RWPE1 (cell line): Measurements from ENCODE around the gene TTC36.
"Not testable (repeated sequence)": the region's sequence is repeated elsewhere in the genome, so short reads cannot be mapped to it uniquely, and the experiment has no call there.

Experiments
- CTCF ChIA-PET: fragments of 350-600 bp; sonication (Branson Sonifier 250); formaldehyde crosslinking; extraction: SDS; loops from one replicate; lab custom pipeline; 2021; lab: Yijun Ruan, JAX
- POLR2A ChIA-PET: fragments of 400-600 bp; formaldehyde crosslinking; extraction: SDS; loops from one replicate; lab custom pipeline; 2020; ENCODE audit warnings: antibody characterized with exemption; ENCODE audit not compliant: low non-redundant PET; lab: Yijun Ruan, JAX
- DNase-seq: peaks from one replicate; pipeline ENCODE4 v3.0.0; 2012; ENCODE audit warnings: low spot score
- H3K27ac ChIP-seq: fragments of 450-650 bp; 2 replicates; pipeline ENCODE4 v1.5.1; 2017
- TF ChIP-seq, protein P1 (sequence below): fragments of 450-650 bp; conservative IDR thresholded peaks from 2 replicates; pipeline ENCODE4 v1.5.1; 2017; ENCODE audit warnings: low read depth, mild to moderate bottlenecking

The TTC36 gene, protein sequence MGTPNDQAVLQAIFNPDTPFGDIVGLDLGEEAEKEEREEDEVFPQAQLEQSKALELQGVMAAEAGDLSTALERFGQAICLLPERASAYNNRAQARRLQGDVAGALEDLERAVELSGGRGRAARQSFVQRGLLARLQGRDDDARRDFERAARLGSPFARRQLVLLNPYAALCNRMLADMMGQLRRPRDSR

DNA sequence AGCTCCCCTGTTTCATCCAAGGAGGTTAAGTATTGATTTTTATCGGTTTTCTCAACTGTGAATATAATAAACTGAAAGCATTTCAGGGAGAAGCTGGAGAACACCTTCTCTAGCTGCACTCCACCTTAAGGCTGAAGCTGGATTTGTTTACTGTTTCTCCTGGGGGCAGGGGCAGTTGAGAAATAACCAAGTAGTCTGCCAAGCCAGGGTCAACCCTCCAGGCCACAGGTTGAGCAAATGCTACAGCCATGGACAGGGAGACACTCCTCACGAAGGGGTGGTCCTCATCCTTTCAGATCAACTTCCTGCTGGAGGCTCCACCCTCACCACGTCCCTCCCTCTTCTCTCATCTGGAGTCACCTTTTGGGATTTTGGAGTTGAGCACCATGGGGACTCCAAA, at the start of gene TTC36:
TTC36 (plus strand) TSS at position 366 of the 400 bp plus-strand sequence; CDS start at position 387, 21 bp downstream.
- no peak within 1 kb of the TSS for H3K27ac ChIP-seq
- TF ChIP-seq, protein P1, sequence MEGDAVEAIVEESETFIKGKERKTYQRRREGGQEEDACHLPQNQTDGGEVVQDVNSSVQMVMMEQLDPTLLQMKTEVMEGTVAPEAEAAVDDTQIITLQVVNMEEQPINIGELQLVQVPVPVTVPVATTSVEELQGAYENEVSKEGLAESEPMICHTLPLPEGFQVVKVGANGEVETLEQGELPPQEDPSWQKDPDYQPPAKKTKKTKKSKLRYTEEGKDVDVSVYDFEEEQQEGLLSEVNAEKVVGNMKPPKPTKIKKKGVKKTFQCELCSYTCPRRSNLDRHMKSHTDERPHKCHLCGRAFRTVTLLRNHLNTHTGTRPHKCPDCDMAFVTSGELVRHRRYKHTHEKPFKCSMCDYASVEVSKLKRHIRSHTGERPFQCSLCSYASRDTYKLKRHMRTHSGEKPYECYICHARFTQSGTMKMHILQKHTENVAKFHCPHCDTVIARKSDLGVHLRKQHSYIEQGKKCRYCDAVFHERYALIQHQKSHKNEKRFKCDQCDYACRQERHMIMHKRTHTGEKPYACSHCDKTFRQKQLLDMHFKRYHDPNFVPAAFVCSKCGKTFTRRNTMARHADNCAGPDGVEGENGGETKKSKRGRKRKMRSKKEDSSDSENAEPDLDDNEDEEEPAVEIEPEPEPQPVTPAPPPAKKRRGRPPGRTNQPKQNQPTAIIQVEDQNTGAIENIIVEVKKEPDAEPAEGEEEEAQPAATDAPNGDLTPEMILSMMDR, result no peak
- ChIA-PET POLR2A (no interaction called here), CTCF (no interaction called here)
- DNase-seq, result no peak

DNA sequence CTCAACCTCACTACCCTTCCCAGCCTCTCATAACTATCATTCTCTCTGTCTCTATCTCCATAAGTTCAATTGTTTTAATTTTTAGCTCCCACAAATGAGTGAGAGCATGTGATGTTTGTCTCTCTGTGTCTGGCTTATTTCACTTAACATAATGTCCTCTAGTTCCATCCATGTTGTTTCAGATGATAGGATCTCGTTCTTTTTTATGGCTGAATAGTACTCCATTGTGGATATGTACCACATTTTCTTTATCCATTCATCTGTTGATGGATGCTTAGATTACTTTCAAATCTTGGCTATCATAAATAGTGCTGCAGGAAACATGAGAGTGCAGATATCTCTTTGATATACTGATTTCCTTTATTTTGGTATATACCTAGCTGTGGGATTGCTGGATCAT, 46.0 kb upstream of the TTC36 start:
- CTCF ChIA-PET, H3K27ac ChIP-seq, DNase-seq, POLR2A ChIA-PET: not testable (repeated sequence)

DNA sequence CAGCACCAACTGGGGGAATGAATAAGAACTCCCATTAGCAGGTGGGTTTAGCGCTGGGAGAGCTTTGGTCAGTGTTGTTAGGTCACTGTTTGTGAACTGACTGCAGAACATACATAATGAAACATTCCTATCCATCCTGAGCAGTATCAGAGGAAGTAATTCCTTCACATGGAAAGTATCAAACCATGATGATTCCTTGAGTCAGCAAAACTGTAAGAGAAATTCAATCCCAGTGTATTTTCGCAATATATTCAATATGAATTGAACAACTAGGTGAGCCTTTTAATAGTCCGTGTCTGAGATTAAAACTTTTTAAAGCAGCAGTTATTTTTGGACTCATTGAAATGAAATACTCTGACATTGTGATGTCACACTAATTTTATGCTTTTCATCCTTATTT, 42.9 kb upstream of the TTC36 start:
- POLR2A ChIA-PET, result no interaction called here
- DNase-seq, result no peak
- CTCF ChIA-PET, result no interaction called here
- TF ChIP-seq, protein P1, result no peak
- no peak overlapping the region for H3K27ac ChIP-seq

DNA sequence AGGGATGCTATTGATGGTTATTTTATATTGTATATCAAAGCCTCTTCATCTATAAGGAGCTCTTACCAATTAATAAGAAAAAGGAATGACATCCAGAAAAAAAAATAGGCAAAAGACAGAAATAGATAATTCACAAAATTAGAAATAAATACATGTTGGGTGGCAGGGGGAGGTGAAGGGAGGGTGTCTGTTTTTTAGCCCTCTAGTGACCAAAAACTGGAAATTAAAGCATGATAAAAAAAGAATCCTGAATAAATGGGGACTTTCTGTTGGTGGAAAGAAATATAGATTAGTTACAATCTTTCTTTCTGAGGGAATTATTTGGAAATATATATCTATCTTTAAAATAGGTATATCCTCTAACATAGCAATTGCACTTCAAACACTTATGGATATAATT, 42.0 kb upstream of the TTC36 start:
- no peak overlapping the region for H3K27ac ChIP-seq
- CTCF ChIA-PET, result interaction anchor here (0.6 to 0.7 kb wide), 3 partner anchors 22 to 94 kb away, joined by 3 to 4 read pairs (median 3); no protein-coding TSS in a partner anchor
- POLR2A ChIA-PET, result no interaction called here
- DNase-seq, result peak; percentile 11
- TF ChIP-seq, protein P1, result no peak

DNA sequence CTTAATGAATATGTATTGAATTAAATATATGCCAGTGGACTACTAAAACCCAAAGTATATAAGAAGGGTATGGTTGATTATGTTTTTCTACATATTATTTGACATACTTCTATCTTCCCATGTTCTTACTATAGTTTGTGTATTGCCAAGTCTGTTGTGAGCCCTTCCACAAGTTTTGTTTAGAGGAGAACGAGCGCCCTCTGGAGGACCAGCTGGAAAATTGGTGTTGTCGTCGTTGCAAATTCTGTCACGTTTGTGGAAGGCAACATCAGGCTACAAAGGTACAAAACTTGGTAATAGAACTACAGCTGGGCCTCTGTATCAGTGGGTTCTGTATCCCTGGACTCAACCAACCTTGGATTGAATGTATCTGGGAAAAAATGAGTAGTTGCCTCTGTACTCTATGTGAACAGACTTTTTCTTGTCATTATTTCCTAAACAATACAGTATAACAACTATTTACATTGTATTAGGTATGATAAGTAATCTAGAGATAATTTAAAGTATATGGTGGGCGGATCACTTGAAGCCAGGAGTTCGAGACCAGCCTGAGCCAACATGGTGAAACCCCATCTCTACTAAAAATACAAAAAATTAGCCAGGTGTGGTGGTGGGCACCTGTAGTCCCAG, 38.7 kb upstream of the TTC36 start:
- no peak overlapping the region for H3K27ac ChIP-seq
- ChIA-PET POLR2A (no interaction called here), CTCF (interaction anchor here (0.6 to 1.4 kb wide), 7 partner anchors 18 to 316 kb away, joined by 3 to 7 read pairs (median 3); no protein-coding TSS in a partner anchor)
- TF ChIP-seq, protein P1, result peak; percentile 87
- peak; percentile 62 for DNase-seq

DNA sequence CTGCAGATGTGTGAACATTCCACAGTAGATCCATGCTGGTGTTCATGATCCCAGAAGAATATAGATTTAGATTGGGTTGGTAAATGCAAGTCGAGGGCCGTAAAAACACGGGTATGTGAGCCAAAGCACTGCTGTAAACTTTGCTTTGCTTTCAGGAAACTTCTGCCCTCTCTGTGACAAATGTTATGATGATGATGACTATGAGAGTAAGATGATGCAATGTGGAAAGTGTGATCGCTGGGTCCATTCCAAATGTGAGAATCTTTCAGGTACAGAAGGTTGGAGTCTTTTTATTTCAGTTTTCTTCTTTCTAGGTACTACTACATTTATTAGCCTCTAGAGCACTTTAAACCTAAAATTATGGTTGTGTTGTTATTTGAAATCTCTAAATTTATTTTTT, 36.2 kb upstream of the TTC36 start:
- TF ChIP-seq, protein P1, result no peak
- CTCF ChIA-PET, result no interaction called here
- H3K27ac ChIP-seq, result no peak overlapping the region
- POLR2A ChIA-PET, result no interaction called here
- no peak for DNase-seq

DNA sequence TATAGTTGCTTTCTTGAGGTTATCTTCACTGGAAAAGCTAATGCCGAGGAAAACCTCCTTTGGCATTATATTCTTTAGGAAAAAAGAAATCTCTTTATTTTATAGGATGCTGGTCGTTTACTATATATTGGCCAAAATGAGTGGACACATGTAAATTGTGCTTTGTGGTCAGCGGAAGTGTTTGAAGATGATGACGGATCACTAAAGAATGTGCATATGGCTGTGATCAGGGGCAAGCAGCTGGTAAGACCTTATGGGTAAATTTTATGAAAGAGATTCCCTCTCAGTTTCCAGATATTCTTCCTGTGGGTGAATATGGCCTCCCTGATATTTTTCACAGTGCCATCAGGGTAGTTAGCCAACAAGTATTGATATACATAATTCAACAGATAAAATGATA, 29.4 kb upstream of the TTC36 start:
- no peak overlapping the region for H3K27ac ChIP-seq
- ChIA-PET POLR2A (no interaction called here), CTCF (no interaction called here)
- no peak for DNase-seq
- TF ChIP-seq, protein P1, result no peak
